ENCODE data around the gene PLPP1. TPM values are rescaled to one million over a fixed set of nuclear protein-coding genes. Genes with fewer than 3 reads are reported as not detected.

The PLPP1 gene
- total and polyA plus RNA-seq, 2 experiments from 2014 or later: 39.1 to 97.1 TPM

GRCh38 chr5:55467862-55468551 is 66.8 kb downstream of the PLPP1 start:
- no peak overlapping the region for H3K4me2 ChIP-seq
- ATAC-seq: no peak
- no peak for DNase-seq (ENCODE audit: low spot score)
- Mint-ChIP-seq H3K36me3 (ENCODE audit: low read depth) (peaks cover 28% of the 10 kb centered on the region; the same call in 2 of the 3 replicates), H3K27me3 (ENCODE audit: insufficient read depth, low read depth, poor library complexity) (no peaks in the 10 kb centered on the region), H3K9me3 (no peaks in the 10 kb centered on the region), H3K4me1 (peaks cover 14% of the 10 kb centered on the region), H3K27ac (peak overlapping the region; percentile 71), H3K4me3 (no peak overlapping the region)
- no peak overlapping the region for H2AFZ ChIP-seq
- H4K20me1 ChIP-seq (replicated peaks; ENCODE audit: insufficient read depth): no peaks in the 10 kb centered on the region
- H3K27ac ChIP-seq (ENCODE audit: low read depth): peak overlapping the region; percentile 10; the same call in 1 of the 2 replicates
- 0 out of 2 replicates have a peak, but pooled peaks cover 7% of the 10 kb centered on the region for H3K4me1 ChIP-seq (ENCODE audit: insufficient read depth)
- TF ChIP-seq, protein P1, sequence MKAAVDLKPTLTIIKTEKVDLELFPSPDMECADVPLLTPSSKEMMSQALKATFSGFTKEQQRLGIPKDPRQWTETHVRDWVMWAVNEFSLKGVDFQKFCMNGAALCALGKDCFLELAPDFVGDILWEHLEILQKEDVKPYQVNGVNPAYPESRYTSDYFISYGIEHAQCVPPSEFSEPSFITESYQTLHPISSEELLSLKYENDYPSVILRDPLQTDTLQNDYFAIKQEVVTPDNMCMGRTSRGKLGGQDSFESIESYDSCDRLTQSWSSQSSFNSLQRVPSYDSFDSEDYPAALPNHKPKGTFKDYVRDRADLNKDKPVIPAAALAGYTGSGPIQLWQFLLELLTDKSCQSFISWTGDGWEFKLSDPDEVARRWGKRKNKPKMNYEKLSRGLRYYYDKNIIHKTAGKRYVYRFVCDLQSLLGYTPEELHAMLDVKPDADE (IDR thresholded peaks at IDR 0.05): no peak
- no peak for TF ChIP-seq ZNF462 (CRISPR knock-in tag; IDR thresholded peaks at IDR 0.05)
- TF ChIP-seq EZH2phosphoT487 (IDR thresholded peaks at IDR 0.05; ENCODE audit: unreplicated experiment): no peak
- no peak for TF ChIP-seq POLR2AphosphoS5 (IDR thresholded peaks at IDR 0.05; ENCODE audit: low read depth)
- no peak for TF ChIP-seq CTCF (conservative IDR thresholded peaks at IDR 0.05; ENCODE audit: low read depth in 2 of 2)
- no peak for TF ChIP-seq JUNB (IDR thresholded peaks at IDR 0.05; ENCODE audit: unreplicated experiment)
- TF ChIP-seq NANOG (IDR thresholded peaks at IDR 0.05; ENCODE audit: borderline replicate concordance): no peak
- TF ChIP-seq STAT1 (IDR thresholded peaks at IDR 0.05; ENCODE audit: unreplicated experiment): no peak
- no peak for TF ChIP-seq EZH2 (IDR thresholded peaks at IDR 0.05; ENCODE audit: low read depth, unreplicated experiment)
- TF ChIP-seq ZNF331 (CRISPR knock-in tag; IDR thresholded peaks at IDR 0.05; ENCODE audit: low read depth): no peak
- no peak for TF ChIP-seq REST (IDR thresholded peaks at IDR 0.05; ENCODE audit: unreplicated experiment)
- TF ChIP-seq CREB1 (CRISPR knock-in tag; IDR thresholded peaks at IDR 0.05; ENCODE audit: low read depth): no peak
- peaks cover 55% of the 10 kb centered on the region for H3K79me2 ChIP-seq (replicated peaks; ENCODE audit: insufficient read depth)
- no peaks in the 10 kb centered on the region for H3F3A ChIP-seq (replicated peaks; ENCODE audit: low read depth)
- no peaks in the 10 kb centered on the region for H3K36me3 ChIP-seq (ENCODE audit: insufficient read depth)
- H3K9me2 ChIP-seq (ENCODE audit: insufficient read depth): no peaks in the 10 kb centered on the region
- no peak overlapping the region for H3K4me3 ChIP-seq
- no peaks in the 10 kb centered on the region for H3K27me3 ChIP-seq (ENCODE audit: insufficient read depth)
